Esophagus squamous epithelium (tissue), 4 donors: ENCODE results near the gene ARL4D.

ENCODE experiments used
- POLR2A ChIP-seq, 4 donors: fragments of 450-650 bp; IDR thresholded peaks; one replicate each; pipeline ENCODE4 v1.6.1; 2017; ENCODE audit warnings: antibody characterized with exemption in 4 of 4, mild to moderate bottlenecking in 4 of 4, moderate library complexity in 3 of 4
- TF ChIP-seq, protein P1 (sequence below), 6 experiments: fragments of 450-650 bp in 4 of 6; fragments of 200-600 bp in 2 of 6; sonication (generic) in 2 of 6; IDR thresholded peaks; one replicate each; pipeline ENCODE4 v1.5.1; 2016 to 2019; ENCODE audit warnings: antibody characterized with exemption in 6 of 6, mild to moderate bottlenecking in 4 of 6, moderate library complexity in 4 of 6

DNA sequence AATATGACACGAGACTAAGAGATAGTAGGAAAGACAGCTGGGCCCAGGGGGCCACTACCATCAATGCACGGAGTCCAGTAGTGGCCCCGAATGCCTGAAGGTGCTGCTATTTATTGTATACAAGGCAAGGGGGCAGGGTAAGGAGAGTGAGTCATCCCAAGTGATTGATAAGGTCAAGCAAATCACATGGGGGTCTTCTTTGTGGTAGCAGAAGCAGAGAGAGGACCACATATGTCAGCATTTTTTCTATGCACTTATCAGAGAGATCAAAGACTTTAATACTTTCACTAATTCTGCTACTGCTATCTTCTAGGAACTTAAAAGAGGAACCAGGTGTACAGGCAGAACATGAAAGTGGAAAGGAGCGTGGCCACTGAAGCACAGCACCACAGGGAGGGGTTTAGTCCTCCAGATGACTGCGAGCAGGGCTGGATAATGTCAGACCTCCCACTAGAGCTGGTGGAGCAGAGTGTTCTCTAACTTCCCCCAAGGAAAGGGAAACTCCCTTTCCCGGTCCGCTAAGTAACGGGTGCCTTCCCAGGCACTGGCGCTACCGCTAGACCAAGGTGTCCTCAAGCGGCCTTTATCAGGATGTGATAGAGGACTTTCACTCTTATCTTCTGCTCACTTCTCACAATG is 26.4 kb upstream of the ARL4D start:
- TF ChIP-seq, protein P1, sequence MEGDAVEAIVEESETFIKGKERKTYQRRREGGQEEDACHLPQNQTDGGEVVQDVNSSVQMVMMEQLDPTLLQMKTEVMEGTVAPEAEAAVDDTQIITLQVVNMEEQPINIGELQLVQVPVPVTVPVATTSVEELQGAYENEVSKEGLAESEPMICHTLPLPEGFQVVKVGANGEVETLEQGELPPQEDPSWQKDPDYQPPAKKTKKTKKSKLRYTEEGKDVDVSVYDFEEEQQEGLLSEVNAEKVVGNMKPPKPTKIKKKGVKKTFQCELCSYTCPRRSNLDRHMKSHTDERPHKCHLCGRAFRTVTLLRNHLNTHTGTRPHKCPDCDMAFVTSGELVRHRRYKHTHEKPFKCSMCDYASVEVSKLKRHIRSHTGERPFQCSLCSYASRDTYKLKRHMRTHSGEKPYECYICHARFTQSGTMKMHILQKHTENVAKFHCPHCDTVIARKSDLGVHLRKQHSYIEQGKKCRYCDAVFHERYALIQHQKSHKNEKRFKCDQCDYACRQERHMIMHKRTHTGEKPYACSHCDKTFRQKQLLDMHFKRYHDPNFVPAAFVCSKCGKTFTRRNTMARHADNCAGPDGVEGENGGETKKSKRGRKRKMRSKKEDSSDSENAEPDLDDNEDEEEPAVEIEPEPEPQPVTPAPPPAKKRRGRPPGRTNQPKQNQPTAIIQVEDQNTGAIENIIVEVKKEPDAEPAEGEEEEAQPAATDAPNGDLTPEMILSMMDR (IDR thresholded peaks at IDR 0.05) = no peak
- TF ChIP-seq POLR2A (IDR thresholded peaks at IDR 0.05) = no peak
